A549 (cell line): ENCODE measurements around the gene SUGCT. TPM values are rescaled to one million over a fixed set of nuclear protein-coding genes. Genes with fewer than 3 reads are reported as not detected.

Source experiments
- ATAC-seq, 2 experiments: fragments of 200-7000 bp in 1 of 2; fragments of >200 bp in 1 of 2; cut with Nextera tagmentation in 1 of 2; cut with Tn5 transposase in 1 of 2; 3 replicates each; pipeline versions ENCODE4 v1.8.0 to v1.9.1; 2018 to 2020; ENCODE audit warnings: mild to moderate bottlenecking in 1 of 2, moderate library complexity in 1 of 2
- CTCF ChIA-PET: fragments of 300-600 bp; sonication (Branson Sonifier 250); formaldehyde crosslinking; extraction: SDS; loops from one replicate; lab custom pipeline; 2021; ENCODE audit warnings: antibody characterized with exemption, inconsistent platforms; lab: Yijun Ruan, JAX
- POLR2A ChIA-PET: fragments of 350-600 bp; formaldehyde crosslinking; extraction: SDS; loops from one replicate; lab custom pipeline; 2021; ENCODE audit warnings: antibody characterized with exemption, inconsistent platforms; lab: Yijun Ruan, JAX
- DNase-seq, 2 experiments: peaks; one replicate each; pipeline versions ENCODE4 v3.0.0 to v3.0.0-alpha.2; 2011 to 2016; ENCODE audit warnings: low read depth in 1 of 2, low spot score in 1 of 2
- FAIRE-seq: peaks from 2 replicates; lab custom pipeline; 2011; peaks lifted over from hg19 to GRCh38; lab: Jason Lieb, UNC
- H3K27ac ChIP-seq, 2 experiments: fragments of >200 bp; sonication (Bioruptor Twin); formaldehyde crosslinking; 3 replicates each; pipeline ENCODE4 v1.5.1; 2016 to 2017
- H3K4me1 ChIP-seq: fragments of >200 bp; sonication (Bioruptor Twin); formaldehyde crosslinking; 3 replicates; pipeline ENCODE4 v1.6.1; 2016
- H3K4me2 ChIP-seq: fragments of >200 bp; sonication (Bioruptor Twin); formaldehyde crosslinking; 3 replicates; pipeline ENCODE4 v1.6.1; 2016
- H3K4me3 ChIP-seq: fragments of >200 bp; sonication (Bioruptor Twin); formaldehyde crosslinking; 3 replicates; pipeline ENCODE4 v1.5.1; 2016
- H3K9me3 ChIP-seq: fragments of >200 bp; sonication (Bioruptor Twin); formaldehyde crosslinking; 3 replicates; pipeline ENCODE4 v1.6.1; 2016
- BHLHE40 ChIP-seq: IDR thresholded peaks from 2 replicates; pipeline ENCODE4 v1.6.1; 2012; ENCODE audit warnings: low read depth, low read length, inconsistent platforms
- CEBPB ChIP-seq, 2 experiments: fragments of >200 bp in 1 of 2; sonication (Bioruptor Twin) in 1 of 2; formaldehyde crosslinking in 1 of 2; IDR thresholded peaks; 2 replicates each; pipeline ENCODE4 v1.6.1; 2012 to 2016
- CHD2 ChIP-seq: fragments of 150-350 bp; IDR thresholded peaks from 2 replicates; pipeline ENCODE4 v1.6.1; 2014; ENCODE audit warnings: low read length; ENCODE audit not compliant: partially characterized antibody
- CHD4 ChIP-seq: fragments of 200-600 bp; sonication (generic); IDR thresholded peaks from 2 replicates; pipeline ENCODE4 v1.6.1; 2016; ENCODE audit warnings: antibody characterized with exemption, mild to moderate bottlenecking, borderline replicate concordance
- FOSB ChIP-seq: fragments of 250-450 bp; sonication (Bioruptor Pico); IDR thresholded peaks from 2 replicates; pipeline ENCODE4 v1.5.0; 2020; ENCODE audit warnings: mild to moderate bottlenecking, moderate library complexity
- FOSL2 ChIP-seq, 2 experiments: fragments of 450-650 bp in 1 of 2; fragments of >200 bp in 1 of 2; sonication (Bioruptor Twin) in 1 of 2; formaldehyde crosslinking; IDR thresholded peaks; 2 replicates each; pipeline versions ENCODE4 v1.5.0 to v1.6.1; 2016 to 2020; ENCODE audit warnings: mild to moderate bottlenecking in 1 of 2, moderate library complexity in 1 of 2
- HOXB5 ChIP-seq: fragments of 250-450 bp; sonication (Bioruptor Pico); IDR thresholded peaks from 2 replicates; pipeline ENCODE4 v1.5.0; 2020; ENCODE audit warnings: mild to moderate bottlenecking, moderate library complexity
- JUNB ChIP-seq: fragments of >200 bp; sonication (Bioruptor Twin); formaldehyde crosslinking; IDR thresholded peaks from 2 replicates; pipeline ENCODE4 v1.6.1; 2016
- RAD21 ChIP-seq, 2 experiments: fragments of >200 bp in 1 of 2; sonication (Bioruptor Twin) in 1 of 2; formaldehyde crosslinking in 1 of 2; IDR thresholded peaks in 1 of 2; conservative IDR thresholded peaks in 1 of 2; 2 replicates in 1 of 2; 3 replicates in 1 of 2; pipeline ENCODE4 v1.6.1; 2012 to 2018; ENCODE audit warnings: inconsistent platforms in 1 of 2
- RARB ChIP-seq: fragments of 250-450 bp; sonication (Bioruptor Pico); IDR thresholded peaks from 2 replicates; pipeline ENCODE4 v1.8.0; 2021; ENCODE audit warnings: mild to moderate bottlenecking, moderate library complexity
- RFX5 ChIP-seq: fragments of 450-650 bp; IDR thresholded peaks from 2 replicates; pipeline ENCODE4 v1.7.1; 2014; ENCODE audit warnings: antibody characterized with exemption, mild to moderate bottlenecking, moderate library complexity
- SMC3 ChIP-seq: fragments of >200 bp; sonication (Bioruptor Twin); formaldehyde crosslinking; IDR thresholded peaks from 3 replicates; pipeline ENCODE4 v1.6.1; 2018; ENCODE audit warnings: inconsistent platforms
- TP53 ChIP-seq: fragments of 250-450 bp; sonication (Bioruptor Pico); IDR thresholded peaks from 2 replicates; pipeline ENCODE4 v1.5.0; 2021; ENCODE audit warnings: mild to moderate bottlenecking, moderate library complexity
- ZC3H11A ChIP-seq: fragments of 450-650 bp; IDR thresholded peaks from 2 replicates; pipeline ENCODE4 v1.6.1; 2014; ENCODE audit warnings: antibody characterized with exemption, mild to moderate bottlenecking
- ZFP36 ChIP-seq: fragments of 450-650 bp; IDR thresholded peaks from 2 replicates; pipeline ENCODE4 v1.6.1; 2014; ENCODE audit warnings: borderline replicate concordance; ENCODE audit not compliant: partially characterized antibody
- WGBS: methylation state at CpG from one replicate; pipeline ENCODE4 v1.1.6; 2017; ENCODE audit errors: missing lambda C conversion rate; 5-methylcytosine and 5-hydroxymethylcytosine counted together
- polyA plus RNA-seq, 4 experiments: library from polyadenylated mRNA; depleted of rRNA in 3 of 4; stranded (reverse); fragments of >200 nt; fragmentation: RNase III in 1 of 4; extraction: RNeasy Plus Mini Kit Qiagen cat#74134 plus additional on column Dnase treatment in 1 of 4; gene quantifications; 2 replicates in 3 of 4; 3 replicates in 1 of 4; pipeline ENCODE4 v1.2.3, GENCODE V29; 2011 to 2017
- TF ChIP-seq, protein P1 (sequence below): fragments of >200 bp; sonication (Bioruptor Twin); formaldehyde crosslinking; IDR thresholded peaks from 3 replicates; pipeline ENCODE4 v1.5.1; 2016
- TF ChIP-seq, protein P2 (sequence below): fragments of >200 bp; sonication (Bioruptor Twin); formaldehyde crosslinking; IDR thresholded peaks from 3 replicates; pipeline ENCODE4 v1.6.1; 2016
- TF ChIP-seq, protein P3 (sequence below): fragments of >200 bp; sonication (Bioruptor Twin); formaldehyde crosslinking; IDR thresholded peaks from 2 replicates; pipeline ENCODE4 v1.6.1; 2016
- TF ChIP-seq, protein P4 (sequence below): fragments of 250-450 bp; sonication (Bioruptor Pico); IDR thresholded peaks from 2 replicates; pipeline ENCODE4 v1.5.0; 2021; ENCODE audit warnings: mild to moderate bottlenecking, moderate library complexity, borderline replicate concordance

SUGCT gene
- polyA plus RNA-seq, 2 of the 4 experiments (the other 2 are of a cell fraction), result 1.4 to 1.6 TPM

DNA sequence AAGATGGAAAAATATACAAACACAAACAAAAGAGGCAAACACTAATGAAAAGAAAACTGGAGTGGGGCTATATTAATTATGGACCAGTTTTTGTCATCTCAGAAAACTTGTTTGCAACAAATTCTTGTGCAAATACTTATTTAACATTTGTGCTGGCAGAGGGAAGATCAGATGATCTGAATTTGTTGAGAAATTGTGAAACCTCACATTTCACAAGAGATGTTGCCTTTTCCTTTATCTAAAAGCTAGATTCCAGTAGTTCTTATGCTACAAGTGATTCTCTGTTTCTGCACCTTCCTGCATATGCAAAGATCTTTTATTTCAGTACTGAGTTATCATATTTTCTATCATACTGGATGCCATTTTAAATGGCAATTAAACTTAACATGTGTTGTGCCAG is 320.7 kb downstream of the SUGCT start (continued):
- TF ChIP-seq CHD4, result no peak
- no peak for TF ChIP-seq HOXB5 (CRISPR knock-in tag)
- TF ChIP-seq BHLHE40, result no peak
- TF ChIP-seq, protein P1, sequence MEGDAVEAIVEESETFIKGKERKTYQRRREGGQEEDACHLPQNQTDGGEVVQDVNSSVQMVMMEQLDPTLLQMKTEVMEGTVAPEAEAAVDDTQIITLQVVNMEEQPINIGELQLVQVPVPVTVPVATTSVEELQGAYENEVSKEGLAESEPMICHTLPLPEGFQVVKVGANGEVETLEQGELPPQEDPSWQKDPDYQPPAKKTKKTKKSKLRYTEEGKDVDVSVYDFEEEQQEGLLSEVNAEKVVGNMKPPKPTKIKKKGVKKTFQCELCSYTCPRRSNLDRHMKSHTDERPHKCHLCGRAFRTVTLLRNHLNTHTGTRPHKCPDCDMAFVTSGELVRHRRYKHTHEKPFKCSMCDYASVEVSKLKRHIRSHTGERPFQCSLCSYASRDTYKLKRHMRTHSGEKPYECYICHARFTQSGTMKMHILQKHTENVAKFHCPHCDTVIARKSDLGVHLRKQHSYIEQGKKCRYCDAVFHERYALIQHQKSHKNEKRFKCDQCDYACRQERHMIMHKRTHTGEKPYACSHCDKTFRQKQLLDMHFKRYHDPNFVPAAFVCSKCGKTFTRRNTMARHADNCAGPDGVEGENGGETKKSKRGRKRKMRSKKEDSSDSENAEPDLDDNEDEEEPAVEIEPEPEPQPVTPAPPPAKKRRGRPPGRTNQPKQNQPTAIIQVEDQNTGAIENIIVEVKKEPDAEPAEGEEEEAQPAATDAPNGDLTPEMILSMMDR, result no peak
- no peak for TF ChIP-seq ZFP36
- TF ChIP-seq, protein P2, sequence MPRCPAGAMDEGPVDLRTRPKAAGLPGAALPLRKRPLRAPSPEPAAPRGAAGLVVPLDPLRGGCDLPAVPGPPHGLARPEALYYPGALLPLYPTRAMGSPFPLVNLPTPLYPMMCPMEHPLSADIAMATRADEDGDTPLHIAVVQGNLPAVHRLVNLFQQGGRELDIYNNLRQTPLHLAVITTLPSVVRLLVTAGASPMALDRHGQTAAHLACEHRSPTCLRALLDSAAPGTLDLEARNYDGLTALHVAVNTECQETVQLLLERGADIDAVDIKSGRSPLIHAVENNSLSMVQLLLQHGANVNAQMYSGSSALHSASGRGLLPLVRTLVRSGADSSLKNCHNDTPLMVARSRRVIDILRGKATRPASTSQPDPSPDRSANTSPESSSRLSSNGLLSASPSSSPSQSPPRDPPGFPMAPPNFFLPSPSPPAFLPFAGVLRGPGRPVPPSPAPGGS, result no peak
- TF ChIP-seq JUNB, result no peak
- no peak for TF ChIP-seq TP53 (CRISPR knock-in tag)
- no peak for TF ChIP-seq RARB (CRISPR knock-in tag)

DNA sequence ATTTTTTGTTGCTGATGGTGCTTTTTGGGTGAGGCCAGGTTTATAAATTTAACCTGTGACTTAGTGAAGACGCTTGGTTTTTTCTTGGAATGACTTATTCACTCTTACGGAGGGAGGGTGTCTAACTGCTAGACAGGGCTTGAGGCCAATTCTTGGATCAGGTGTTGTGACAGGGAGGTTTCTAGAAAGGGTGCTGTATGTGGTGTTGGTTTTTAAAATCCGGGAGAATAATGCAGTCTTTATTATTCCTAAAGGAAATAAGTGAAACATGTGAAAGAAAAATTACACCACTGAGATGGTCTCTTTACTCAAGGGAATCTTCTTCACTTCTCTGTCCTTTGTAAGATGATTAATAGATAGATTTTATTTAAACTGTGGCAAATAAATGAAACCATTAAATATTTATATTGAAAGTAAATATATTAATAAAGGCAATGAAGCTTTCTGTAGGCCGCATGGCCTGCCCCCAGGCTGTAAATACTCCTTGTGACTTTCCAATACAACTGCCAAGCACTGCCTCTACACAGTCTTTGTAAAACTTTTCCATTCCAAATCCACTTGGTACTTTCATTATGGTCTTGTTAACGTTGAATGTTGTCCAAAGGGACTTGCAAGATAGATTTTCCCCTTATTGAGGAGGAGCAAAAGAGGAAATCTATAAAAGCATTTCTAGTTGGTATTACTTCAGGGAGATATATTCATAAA is 323.1 kb downstream of the SUGCT start:
- ATAC-seq (no peak), FAIRE-seq (no peak), DNase-seq (no peak)
- Histone ChIP-seq H3K4me1 (no peaks in the 10 kb centered on the region), H3K4me3 (no peak overlapping the region), H3K27ac (no peak overlapping the region), H3K4me2 (no peak overlapping the region), H3K9me3 (no peaks in the 10 kb centered on the region)
- TF ChIP-seq CHD2, result no peak
- no peak for TF ChIP-seq RFX5
- TF ChIP-seq, protein P3, sequence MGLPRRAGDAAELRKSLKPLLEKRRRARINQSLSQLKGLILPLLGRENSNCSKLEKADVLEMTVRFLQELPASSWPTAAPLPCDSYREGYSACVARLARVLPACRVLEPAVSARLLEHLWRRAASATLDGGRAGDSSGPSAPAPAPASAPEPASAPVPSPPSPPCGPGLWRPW, result no peak
- no peak for TF ChIP-seq FOSB
- no peak for TF ChIP-seq FOSL2 (IDR thresholded peaks at IDR 0.05)
- TF ChIP-seq FOSL2 (CRISPR knock-in tag; IDR thresholded peaks at IDR 0.05), result no peak
- TF ChIP-seq, protein P4, sequence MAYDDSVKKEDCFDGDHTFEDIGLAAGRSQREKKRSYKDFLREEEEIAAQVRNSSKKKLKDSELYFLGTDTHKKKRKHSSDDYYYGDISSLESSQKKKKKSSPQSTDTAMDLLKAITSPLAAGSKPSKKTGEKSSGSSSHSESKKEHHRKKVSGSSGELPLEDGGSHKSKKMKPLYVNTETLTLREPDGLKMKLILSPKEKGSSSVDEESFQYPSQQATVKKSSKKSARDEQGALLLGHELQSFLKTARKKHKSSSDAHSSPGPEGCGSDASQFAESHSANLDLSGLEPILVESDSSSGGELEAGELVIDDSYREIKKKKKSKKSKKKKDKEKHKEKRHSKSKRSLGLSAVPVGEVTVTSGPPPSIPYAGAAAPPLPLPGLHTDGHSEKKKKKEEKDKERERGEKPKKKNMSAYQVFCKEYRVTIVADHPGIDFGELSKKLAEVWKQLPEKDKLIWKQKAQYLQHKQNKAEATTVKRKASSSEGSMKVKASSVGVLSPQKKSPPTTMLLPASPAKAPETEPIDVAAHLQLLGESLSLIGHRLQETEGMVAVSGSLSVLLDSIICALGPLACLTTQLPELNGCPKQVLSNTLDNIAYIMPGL, result no peak
- no peak for TF ChIP-seq HOXB5 (CRISPR knock-in tag)
- TF ChIP-seq, protein P2, result no peak
- no peak for TF ChIP-seq CEBPB (IDR thresholded peaks at IDR 0.05)
- no peak for TF ChIP-seq SMC3
- TF ChIP-seq RAD21 (conservative IDR thresholded peaks at IDR 0.05 in 1 of 2, IDR thresholded peaks at IDR 0.05 in 1 of 2), result no peak
- TF ChIP-seq ZC3H11A, result no peak
- ChIA-PET CTCF (no interaction called here), POLR2A (no interaction called here)
- 25% methylated on average over 5 of the region's 5 CpGs for WGBS
